Neural cell (in vitro differentiated cells): ENCODE results near the gene SCN4B.
A peak's percentile ranks its signal among the peaks of the same experiment; 100 is the strongest.

Experiments
- CTCF ChIP-seq: fragments of 450-650 bp; IDR thresholded peaks from 2 replicates; pipeline ENCODE4 v1.5.1; 2014; ENCODE audit warnings: antibody characterized with exemption, mild to moderate bottlenecking, moderate library complexity; ENCODE audit not compliant: poor library complexity, severe bottlenecking
- EP300 ChIP-seq: fragments of 450-650 bp; conservative IDR thresholded peaks from 2 replicates; pipeline ENCODE4 v1.6.1; 2014; ENCODE audit warnings: antibody characterized with exemption, mild to moderate bottlenecking, moderate library complexity; ENCODE audit not compliant: poor library complexity, severe bottlenecking
- EZH2 ChIP-seq: fragments of 200-600, 300-800 bp; shearing (Covaris generic), sonication (generic); IDR thresholded peaks from 2 replicates; pipeline ENCODE4 v1.6.1; 2014; ENCODE audit warnings: antibody characterized with exemption, low read length, borderline replicate concordance, mild to moderate bottlenecking; ENCODE audit not compliant: insufficient read depth, poor library complexity, severe bottlenecking
- MXI1 ChIP-seq: fragments of 450-650 bp; conservative IDR thresholded peaks from 2 replicates; pipeline ENCODE4 v1.6.1; 2014; ENCODE audit warnings: antibody characterized with exemption, mild to moderate bottlenecking; ENCODE audit not compliant: poor library complexity, severe bottlenecking
- POLR2AphosphoS5 ChIP-seq: IDR thresholded peaks from 2 replicates; pipeline ENCODE4 v1.6.1; 2012
- RAD21 ChIP-seq: fragments of 450-650 bp; conservative IDR thresholded peaks from 2 replicates; pipeline ENCODE4 v1.6.1; 2014; ENCODE audit warnings: antibody characterized with exemption, mild to moderate bottlenecking, moderate library complexity
- SMC3 ChIP-seq: fragments of 450-650 bp; conservative IDR thresholded peaks from 2 replicates; pipeline ENCODE4 v1.6.1; 2014; ENCODE audit warnings: antibody characterized with exemption, mild to moderate bottlenecking, moderate library complexity; ENCODE audit not compliant: poor library complexity
- TAF1 ChIP-seq: IDR thresholded peaks from 2 replicates; pipeline ENCODE4 v1.6.1; 2012; ENCODE audit warnings: low read depth
- TF ChIP-seq, protein P1 (sequence below): IDR thresholded peaks from 2 replicates; pipeline ENCODE4 v1.6.1; 2012; ENCODE audit warnings: borderline replicate concordance

- TF ChIP-seq CTCF (peak; percentile 12), POLR2AphosphoS5 (no peak), EZH2 (no peak), MXI1 (no peak), SMC3 (no peak), TAF1 (no peak), EP300 (no peak), RAD21 (no peak)
- TF ChIP-seq, protein P1, sequence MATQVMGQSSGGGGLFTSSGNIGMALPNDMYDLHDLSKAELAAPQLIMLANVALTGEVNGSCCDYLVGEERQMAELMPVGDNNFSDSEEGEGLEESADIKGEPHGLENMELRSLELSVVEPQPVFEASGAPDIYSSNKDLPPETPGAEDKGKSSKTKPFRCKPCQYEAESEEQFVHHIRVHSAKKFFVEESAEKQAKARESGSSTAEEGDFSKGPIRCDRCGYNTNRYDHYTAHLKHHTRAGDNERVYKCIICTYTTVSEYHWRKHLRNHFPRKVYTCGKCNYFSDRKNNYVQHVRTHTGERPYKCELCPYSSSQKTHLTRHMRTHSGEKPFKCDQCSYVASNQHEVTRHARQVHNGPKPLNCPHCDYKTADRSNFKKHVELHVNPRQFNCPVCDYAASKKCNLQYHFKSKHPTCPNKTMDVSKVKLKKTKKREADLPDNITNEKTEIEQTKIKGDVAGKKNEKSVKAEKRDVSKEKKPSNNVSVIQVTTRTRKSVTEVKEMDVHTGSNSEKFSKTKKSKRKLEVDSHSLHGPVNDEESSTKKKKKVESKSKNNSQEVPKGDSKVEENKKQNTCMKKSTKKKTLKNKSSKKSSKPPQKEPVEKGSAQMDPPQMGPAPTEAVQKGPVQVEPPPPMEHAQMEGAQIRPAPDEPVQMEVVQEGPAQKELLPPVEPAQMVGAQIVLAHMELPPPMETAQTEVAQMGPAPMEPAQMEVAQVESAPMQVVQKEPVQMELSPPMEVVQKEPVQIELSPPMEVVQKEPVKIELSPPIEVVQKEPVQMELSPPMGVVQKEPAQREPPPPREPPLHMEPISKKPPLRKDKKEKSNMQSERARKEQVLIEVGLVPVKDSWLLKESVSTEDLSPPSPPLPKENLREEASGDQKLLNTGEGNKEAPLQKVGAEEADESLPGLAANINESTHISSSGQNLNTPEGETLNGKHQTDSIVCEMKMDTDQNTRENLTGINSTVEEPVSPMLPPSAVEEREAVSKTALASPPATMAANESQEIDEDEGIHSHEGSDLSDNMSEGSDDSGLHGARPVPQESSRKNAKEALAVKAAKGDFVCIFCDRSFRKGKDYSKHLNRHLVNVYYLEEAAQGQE, result no peak
These were observed 4.0 kb upstream of the SCN4B start for GRCh38 chr11:118156531-118157185.
